GM23248 (cell line): ENCODE data around the gene PLEKHM2.

Experiments
- EZH2 ChIP-seq: fragments of 200-600 bp; sonication (generic); IDR thresholded peaks from 2 replicates; pipeline ENCODE4 v1.6.1; 2018; ENCODE audit warnings: antibody characterized with exemption, mild to moderate bottlenecking; ENCODE audit not compliant: insufficient read depth, poor library complexity, severe bottlenecking
- EZH2phosphoT487 ChIP-seq: fragments of 200-600 bp; sonication (generic); IDR thresholded peaks from 2 replicates; pipeline ENCODE4 v1.6.1; 2018; ENCODE audit warnings: antibody characterized with exemption, moderate library complexity, mild to moderate bottlenecking, low read depth; ENCODE audit not compliant: insufficient read depth

GRCh38 chr1:15691434-15692032, 7.4 kb downstream of the PLEKHM2 start:
- TF ChIP-seq EZH2phosphoT487 (no peak), EZH2 (no peak)
